HG02943 (cell line): ENCODE measurements around the gene RAB3IL1.
"Not testable (repeated sequence)": the region's sequence is repeated elsewhere in the genome, so short reads cannot be mapped to it uniquely, and the experiment has no call there.

Source experiments
- ATAC-seq: cut with Tn5 transposase; IDR thresholded peaks from one replicate; pipeline ENCODE4 v1.9.1; 2021; ENCODE audit warnings: mild to moderate bottlenecking, low read depth, moderate library complexity; ENCODE audit not compliant: unreplicated experiment

The RAB3IL1 gene

GRCh38 chr11:61888590-61888989 lies 28.8 kb downstream of the RAB3IL1 start:
- no peak for ATAC-seq

- ATAC-seq: no peak
Observed at GRCh38 chr11:61887839-61888494, 29.4 kb downstream of the RAB3IL1 start.

GRCh38 chr11:61886643-61887042 lies 30.7 kb downstream of the RAB3IL1 start:
- ATAC-seq: no peak

GRCh38 chr11:61885784-61886580 lies 31.4 kb downstream of the RAB3IL1 start:
- ATAC-seq: no peak

- no peak for ATAC-seq
Observed at GRCh38 chr11:61885166-61885778, 32.1 kb downstream of the RAB3IL1 start.

GRCh38 chr11:61883947-61884346 lies 33.4 kb downstream of the RAB3IL1 start:
- ATAC-seq: no peak

- ATAC-seq: no peak
Observed at GRCh38 chr11:61883327-61883726, 34.0 kb downstream of the RAB3IL1 start.

- no peak for ATAC-seq
Observed at GRCh38 chr11:61882879-61883278, 34.5 kb downstream of the RAB3IL1 start.

GRCh38 chr11:61882267-61882666 lies 35.1 kb downstream of the RAB3IL1 start:
- not testable (repeated sequence) for ATAC-seq

- no peak for ATAC-seq
Observed at GRCh38 chr11:61881397-61881796, 36.0 kb downstream of the RAB3IL1 start.

GRCh38 chr11:61880454-61880853 lies 36.9 kb downstream of the RAB3IL1 start:
- no peak for ATAC-seq

GRCh38 chr11:61880031-61880430 lies 37.3 kb downstream of the RAB3IL1 start:
- ATAC-seq: no peak

GRCh38 chr11:61879152-61879551 lies 38.2 kb downstream of the RAB3IL1 start:
- ATAC-seq: no peak

GRCh38 chr11:61875698-61876097 lies 41.7 kb downstream of the RAB3IL1 start:
- ATAC-seq: no peak

GRCh38 chr11:61874853-61875252 lies 42.5 kb downstream of the RAB3IL1 start:
- ATAC-seq: no peak

- no peak for ATAC-seq
Observed at GRCh38 chr11:61874377-61874809, 43.0 kb downstream of the RAB3IL1 start.

GRCh38 chr11:61873588-61874376 lies 43.6 kb downstream of the RAB3IL1 start:
- no peak for ATAC-seq

- ATAC-seq: no peak
Observed at GRCh38 chr11:61872935-61873565, 44.3 kb downstream of the RAB3IL1 start.

- ATAC-seq: no peak
Observed at GRCh38 chr11:61871158-61871597, 46.2 kb downstream of the RAB3IL1 start.

- no peak for ATAC-seq
Observed at GRCh38 chr11:61870541-61871031, 46.8 kb downstream of the RAB3IL1 start.
